ENCODE data around the gene CD8B2. TPM values are rescaled to one million over a fixed set of nuclear protein-coding genes. Genes with fewer than 3 reads are reported as not detected.
A peak's percentile ranks its signal among the peaks of the same experiment; 100 is the strongest.

The CD8B2 gene
- total RNA-seq, 1 experiment from 2014 or later, result not detected

GRCh38 chr2:106541333-106541732, 54.2 kb downstream of the CD8B2 start:
- Histone ChIP-seq H3K4me3 (ENCODE audit: low read depth in 2 of 2, low read length in 2 of 2) (no peak overlapping the region), H3K27ac (ENCODE audit: low read length) (no peak overlapping the region), H3K9me3 (ENCODE audit: control insufficient read depth, insufficient read depth, low read depth, low read length) (no peaks in the 10 kb centered on the region), H3K27me3 (ENCODE audit: control insufficient read depth, insufficient read depth, low read length) (peaks cover 14% of the 10 kb centered on the region), H3K36me3 (ENCODE audit: control insufficient read depth, insufficient read depth, low read length) (no peaks in the 10 kb centered on the region), H3K4me1 (ENCODE audit: control insufficient read depth, insufficient read depth, low read length) (no peaks in the 10 kb centered on the region)
- intact Hi-C loops (cut with micrococcal nuclease; ENCODE audit: unreplicated experiment), result no loop called here
- no TSS peak for BruUV-seq (replicated peaks)
- TF ChIP-seq REST (IDR thresholded peaks at IDR 0.05; ENCODE audit: insufficient read depth in 1 of 2, low read depth in 2 of 2, low read length in 1 of 2), result no peak
- TF ChIP-seq TCF7L2 (IDR thresholded peaks at IDR 0.05; ENCODE audit: low read depth, low read length), result no peak
- no peak for TF ChIP-seq SIN3A (IDR thresholded peaks at IDR 0.05; ENCODE audit: borderline replicate concordance, insufficient read depth, low read depth, low read length)
- no peak for TF ChIP-seq CTCF (IDR thresholded peaks at IDR 0.05)
- in situ Hi-C loops (cut with HindIII; ENCODE audit: low pct_unique_long_range_greater_than_20kb, low sequenced_read_pairs), result no loop called here
- POLR2A ChIA-PET, result no interaction called here
- no peak for ATAC-seq
- CTCF ChIA-PET, result no interaction called here
- DNase-seq (ENCODE audit: low read depth, low spot score), result no peak

GRCh38 chr2:106542746-106543359, 55.7 kb downstream of the CD8B2 start:
- H3K36me3 ChIP-seq (ENCODE audit: control insufficient read depth, insufficient read depth, low read length), result no peaks in the 10 kb centered on the region
- DNase-seq (ENCODE audit: low read depth, low spot score) (peak; percentile 39), ATAC-seq (peak; percentile 94)
- in situ Hi-C loops (cut with HindIII; ENCODE audit: low pct_unique_long_range_greater_than_20kb, low sequenced_read_pairs), result no loop called here
- H3K9me3 ChIP-seq (ENCODE audit: control insufficient read depth, insufficient read depth, low read depth, low read length), result no peaks in the 10 kb centered on the region
- H3K4me3 ChIP-seq (ENCODE audit: low read depth in 2 of 2, low read length in 2 of 2), result peak overlapping the region; percentile 20 to 40
- TF ChIP-seq SIN3A (IDR thresholded peaks at IDR 0.05; ENCODE audit: borderline replicate concordance, insufficient read depth, low read depth, low read length) (no peak), CTCF (IDR thresholded peaks at IDR 0.05) (peak; percentile 94)
- peaks cover 14% of the 10 kb centered on the region for H3K27me3 ChIP-seq (ENCODE audit: control insufficient read depth, insufficient read depth, low read length)
- ChIA-PET POLR2A (no interaction called here), CTCF (no interaction called here)
- intact Hi-C loops (cut with micrococcal nuclease; ENCODE audit: unreplicated experiment), result loop anchor here (2.0 kb wide), 1 partner anchor 438 kb away; no protein-coding TSS in a partner anchor
- no peak overlapping the region for H3K27ac ChIP-seq (ENCODE audit: low read length)
- H3K4me1 ChIP-seq (ENCODE audit: control insufficient read depth, insufficient read depth, low read length), result no peaks in the 10 kb centered on the region
- BruUV-seq (replicated peaks), result no TSS peak

All from Panc1 (cell line).